ENCODE results near the gene SMPDL3B.

Gene SMPDL3B

GRCh38 chr1:27979151-27979858 lies 44.5 kb downstream of the SMPDL3B start:
- peak; percentile 59 for DNase-seq (ENCODE audit: low read depth)
- no peak overlapping the region for H3K4me3 ChIP-seq (ENCODE audit: low read depth, low read length)
- peak; percentile 25 for TF ChIP-seq CTCF (IDR thresholded peaks at IDR 0.05; ENCODE audit: insufficient read depth, low read depth, low read length, missing control alignments)

- no peak for DNase-seq (ENCODE audit: low read depth)
Measured at GRCh38 chr1:27979859-27980201, 45.0 kb downstream of the SMPDL3B start.

GRCh38 chr1:27980216-27980845 lies 45.5 kb downstream of the SMPDL3B start:
- TF ChIP-seq CTCF (IDR thresholded peaks at IDR 0.05; ENCODE audit: insufficient read depth, low read depth, low read length, missing control alignments): no peak
- no peak overlapping the region for H3K4me3 ChIP-seq (ENCODE audit: low read depth, low read length)
- no peak for DNase-seq (ENCODE audit: low read depth)

More at GRCh38 chr1:27979859-27980201, 45.0 kb downstream of the SMPDL3B start:
- no peak for TF ChIP-seq CTCF (IDR thresholded peaks at IDR 0.05; ENCODE audit: insufficient read depth, low read depth, low read length, missing control alignments)
- no peak overlapping the region for H3K4me3 ChIP-seq (ENCODE audit: low read depth, low read length)

- DNase-seq (ENCODE audit: low read depth): no peak
- no peak overlapping the region for H3K4me3 ChIP-seq (ENCODE audit: low read depth, low read length)
- no peak for TF ChIP-seq CTCF (IDR thresholded peaks at IDR 0.05; ENCODE audit: insufficient read depth, low read depth, low read length, missing control alignments)
Measured at GRCh38 chr1:27981145-27981544, 46.3 kb downstream of the SMPDL3B start.

- H3K4me3 ChIP-seq (ENCODE audit: low read depth, low read length): no peak overlapping the region
- DNase-seq (ENCODE audit: low read depth): no peak
- no peak for TF ChIP-seq CTCF (IDR thresholded peaks at IDR 0.05; ENCODE audit: insufficient read depth, low read depth, low read length, missing control alignments)
Measured at GRCh38 chr1:27990920-27991537, 56.2 kb downstream of the SMPDL3B start.

GRCh38 chr1:27992276-27992675 lies 57.5 kb downstream of the SMPDL3B start:
- no peak overlapping the region for H3K4me3 ChIP-seq (ENCODE audit: low read depth, low read length)
- TF ChIP-seq CTCF (IDR thresholded peaks at IDR 0.05; ENCODE audit: insufficient read depth, low read depth, low read length, missing control alignments): no peak
- DNase-seq (ENCODE audit: low read depth): peak; percentile 25

Measured in GM12865 (cell line).